Type B pancreatic cell (in vitro differentiated cells): Measurements from ENCODE around the gene HSD11B1L. TPM values are rescaled to one million over a fixed set of nuclear protein-coding genes. Genes with fewer than 3 reads are reported as not detected.

Experiments
- DNase-seq: peaks from one replicate; pipeline ENCODE4 v3.0.0; 2021; ENCODE audit warnings: mixed read lengths; ENCODE audit not compliant: unreplicated experiment; ENCODE audit errors: extremely low spot score
- H3K27ac Mint-ChIP-seq: 2 replicates; pipeline ENCODE4 v1.8.0; 2021; ENCODE audit warnings: mild to moderate bottlenecking, mixed read lengths
- H3K27me3 Mint-ChIP-seq: 2 replicates; pipeline ENCODE4 v1.8.0; 2021; ENCODE audit warnings: mixed read lengths
- H3K36me3 Mint-ChIP-seq: 2 replicates; pipeline ENCODE4 v1.8.0; 2021; ENCODE audit warnings: mixed read lengths
- H3K4me1 Mint-ChIP-seq: one replicate; pipeline ENCODE4 v1.8.0; 2021; ENCODE audit warnings: mixed read lengths; ENCODE audit not compliant: unreplicated experiment
- H3K4me3 Mint-ChIP-seq: 2 replicates; pipeline ENCODE4 v1.8.0; 2021; ENCODE audit warnings: mild to moderate bottlenecking, mixed read lengths
- H3K9me3 Mint-ChIP-seq: 2 replicates; pipeline ENCODE4 v1.8.0; 2021; ENCODE audit warnings: mixed read lengths
- total RNA-seq: library from RNA; stranded (reverse); gene quantifications from 2 replicates; pipeline ENCODE4 v1.2.1, GENCODE V29; 2021; ENCODE audit warnings: low replicate concordance
- TF ChIP-seq, protein P1 (sequence below): fragments of 200-600 bp; sonication (generic); conservative IDR thresholded peaks from 2 replicates; pipeline ENCODE4 v1.5.0; 2021; ENCODE audit warnings: antibody characterized with exemption, mild to moderate bottlenecking

HSD11B1L gene
- total RNA-seq, 1 donor from 2014 or later, result 11.0 TPM

DNA sequence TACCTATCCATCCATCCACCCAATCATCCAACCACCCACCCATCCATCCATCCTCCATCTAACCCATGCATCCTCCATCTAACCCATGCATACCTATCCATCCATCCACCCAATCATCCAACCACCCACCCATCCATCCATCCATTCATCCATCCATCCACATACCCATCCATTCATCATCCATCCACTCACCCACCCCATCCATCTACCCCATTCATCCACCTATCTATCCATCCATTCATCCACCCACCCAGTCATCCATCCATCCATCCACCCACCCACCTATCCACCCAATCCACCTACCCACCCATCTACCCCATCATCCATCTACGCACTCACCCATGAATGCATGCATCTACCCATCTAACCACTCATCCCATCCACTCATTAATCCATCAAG, 7.1 kb upstream of the HSD11B1L start:
- no peak overlapping the region for H3K27ac Mint-ChIP-seq
- H3K36me3 Mint-ChIP-seq, result no peaks in the 10 kb centered on the region
- no peaks in the 10 kb centered on the region for H3K9me3 Mint-ChIP-seq
- H3K4me3 Mint-ChIP-seq, result no peak overlapping the region
- TF ChIP-seq, protein P1, sequence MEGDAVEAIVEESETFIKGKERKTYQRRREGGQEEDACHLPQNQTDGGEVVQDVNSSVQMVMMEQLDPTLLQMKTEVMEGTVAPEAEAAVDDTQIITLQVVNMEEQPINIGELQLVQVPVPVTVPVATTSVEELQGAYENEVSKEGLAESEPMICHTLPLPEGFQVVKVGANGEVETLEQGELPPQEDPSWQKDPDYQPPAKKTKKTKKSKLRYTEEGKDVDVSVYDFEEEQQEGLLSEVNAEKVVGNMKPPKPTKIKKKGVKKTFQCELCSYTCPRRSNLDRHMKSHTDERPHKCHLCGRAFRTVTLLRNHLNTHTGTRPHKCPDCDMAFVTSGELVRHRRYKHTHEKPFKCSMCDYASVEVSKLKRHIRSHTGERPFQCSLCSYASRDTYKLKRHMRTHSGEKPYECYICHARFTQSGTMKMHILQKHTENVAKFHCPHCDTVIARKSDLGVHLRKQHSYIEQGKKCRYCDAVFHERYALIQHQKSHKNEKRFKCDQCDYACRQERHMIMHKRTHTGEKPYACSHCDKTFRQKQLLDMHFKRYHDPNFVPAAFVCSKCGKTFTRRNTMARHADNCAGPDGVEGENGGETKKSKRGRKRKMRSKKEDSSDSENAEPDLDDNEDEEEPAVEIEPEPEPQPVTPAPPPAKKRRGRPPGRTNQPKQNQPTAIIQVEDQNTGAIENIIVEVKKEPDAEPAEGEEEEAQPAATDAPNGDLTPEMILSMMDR, result no peak
- DNase-seq, result no peak
- H3K4me1 Mint-ChIP-seq, result no peaks in the 10 kb centered on the region
- H3K27me3 Mint-ChIP-seq, result no peaks in the 10 kb centered on the region

DNA sequence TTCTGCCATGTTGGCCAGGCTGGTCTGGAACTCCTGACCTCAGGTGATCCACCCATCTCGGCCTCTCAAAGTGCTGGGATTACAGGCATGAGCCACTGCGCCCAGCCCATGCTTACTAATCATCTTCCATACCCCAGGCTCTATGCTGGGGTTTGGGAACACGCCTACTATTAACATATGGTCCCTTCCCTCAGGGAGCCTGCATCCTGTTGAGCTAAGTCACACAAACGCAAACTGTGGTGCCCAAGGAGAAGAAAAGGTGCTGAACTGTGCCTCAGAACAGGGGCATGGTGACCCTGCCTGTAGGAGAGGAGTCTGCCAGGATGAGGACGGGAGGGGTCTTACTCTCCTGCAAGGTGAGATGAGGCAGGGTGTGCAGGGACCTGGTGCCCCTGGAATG, 6.1 kb upstream of the HSD11B1L start:
- H3K4me3 Mint-ChIP-seq, result no peak overlapping the region
- DNase-seq, result no peak
- H3K27ac Mint-ChIP-seq, result no peak overlapping the region

DNA sequence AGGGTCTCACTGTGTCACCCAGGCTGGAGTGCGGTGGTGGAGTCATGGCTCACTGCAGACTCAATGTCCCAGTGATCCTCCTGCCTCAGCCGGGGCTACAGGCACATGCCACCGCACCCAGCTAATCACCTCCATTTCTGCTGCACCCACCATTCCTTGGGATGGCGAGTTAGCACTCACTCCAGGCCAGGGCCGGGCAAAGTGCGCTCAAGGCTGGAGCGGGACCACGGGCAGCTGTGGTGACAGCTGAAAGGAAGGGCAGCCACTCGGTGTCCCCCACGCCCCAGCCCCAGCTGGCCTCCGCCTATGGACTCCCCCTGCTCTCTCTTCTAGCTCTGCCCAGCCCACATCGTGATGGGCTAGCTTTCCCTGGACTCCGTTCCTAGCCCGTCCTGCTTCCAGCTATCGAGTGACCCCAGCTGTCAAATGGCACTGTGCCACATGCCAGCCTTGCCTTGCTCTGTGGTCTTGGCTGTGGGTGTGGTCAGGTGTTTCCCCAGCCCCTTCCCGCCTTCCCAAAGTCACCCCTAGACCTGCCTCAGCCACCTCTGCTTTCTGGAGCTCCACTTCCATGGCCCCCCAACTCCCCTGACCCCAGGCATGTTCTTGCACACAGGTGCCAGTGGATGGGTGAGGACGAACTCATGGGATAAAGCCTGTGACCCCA, 4.6 kb upstream of the HSD11B1L start:
- peaks cover under 1% of the 10 kb centered on the region for H3K4me1 Mint-ChIP-seq
- peaks cover 3% of the 10 kb centered on the region for H3K27me3 Mint-ChIP-seq
- H3K9me3 Mint-ChIP-seq, result no peaks in the 10 kb centered on the region
- H3K4me3 Mint-ChIP-seq, result no peak overlapping the region
- H3K27ac Mint-ChIP-seq, result no peak overlapping the region
- TF ChIP-seq, protein P1, result no peak
- no peak for DNase-seq
- no peaks in the 10 kb centered on the region for H3K36me3 Mint-ChIP-seq

More for the DNA sequence above, 6.1 kb upstream of the HSD11B1L start:
- Mint-ChIP-seq H3K4me1 (no peaks in the 10 kb centered on the region), H3K36me3 (no peaks in the 10 kb centered on the region), H3K9me3 (no peaks in the 10 kb centered on the region), H3K27me3 (no peaks in the 10 kb centered on the region)
- TF ChIP-seq, protein P1, result no peak

DNA sequence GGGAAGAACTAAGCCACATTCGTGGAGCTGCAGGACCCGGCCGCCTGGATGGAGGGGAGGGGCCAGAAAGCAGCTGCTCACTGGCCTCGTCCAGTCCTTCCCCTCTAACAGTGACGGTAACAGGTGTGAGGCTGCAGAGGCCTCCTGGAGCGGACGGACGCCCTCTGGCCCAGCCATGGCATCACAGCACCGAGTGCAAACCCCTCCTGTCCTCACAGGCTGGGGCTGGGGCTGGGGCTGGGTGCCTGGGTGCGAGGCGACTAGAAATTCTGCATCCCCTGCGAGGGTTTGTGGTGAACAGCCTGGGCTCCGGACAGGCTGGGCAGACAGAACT, 4.1 kb upstream of the HSD11B1L start:
- no peaks in the 10 kb centered on the region for H3K9me3 Mint-ChIP-seq
- peaks cover 3% of the 10 kb centered on the region for H3K27me3 Mint-ChIP-seq
- no peaks in the 10 kb centered on the region for H3K36me3 Mint-ChIP-seq
- TF ChIP-seq, protein P1, result no peak
- H3K27ac Mint-ChIP-seq, result no peak overlapping the region
- no peak for DNase-seq
- H3K4me1 Mint-ChIP-seq, result peaks cover 5% of the 10 kb centered on the region
- H3K4me3 Mint-ChIP-seq, result no peak overlapping the region

DNA sequence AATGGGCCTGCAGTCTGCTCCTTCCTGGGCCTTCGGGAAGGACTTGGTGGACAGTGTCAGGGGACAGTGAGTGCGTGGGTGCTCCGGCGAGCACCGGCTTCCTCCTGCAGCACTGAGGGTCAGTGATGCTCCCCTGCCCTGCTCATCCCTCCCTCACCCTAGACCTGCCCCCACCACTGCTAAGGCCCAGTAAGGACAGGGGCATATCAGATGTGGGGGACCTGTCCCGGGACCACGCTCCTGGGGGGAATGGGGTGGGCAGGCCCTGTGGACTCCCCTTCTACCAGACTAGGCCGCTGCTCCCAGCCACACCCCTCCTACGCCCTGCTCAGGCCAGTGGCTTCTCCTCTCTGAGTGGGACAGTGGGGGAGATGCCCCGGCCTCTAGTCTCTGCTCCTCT, 3.7 kb upstream of the HSD11B1L start:
- no peak overlapping the region for H3K4me3 Mint-ChIP-seq
- peaks cover 3% of the 10 kb centered on the region for H3K27me3 Mint-ChIP-seq
- H3K4me1 Mint-ChIP-seq, result peaks cover 9% of the 10 kb centered on the region
- no peaks in the 10 kb centered on the region for H3K36me3 Mint-ChIP-seq
- DNase-seq, result no peak
- H3K9me3 Mint-ChIP-seq, result no peaks in the 10 kb centered on the region
- TF ChIP-seq, protein P1, result no peak
- H3K27ac Mint-ChIP-seq, result no peak overlapping the region

DNA sequence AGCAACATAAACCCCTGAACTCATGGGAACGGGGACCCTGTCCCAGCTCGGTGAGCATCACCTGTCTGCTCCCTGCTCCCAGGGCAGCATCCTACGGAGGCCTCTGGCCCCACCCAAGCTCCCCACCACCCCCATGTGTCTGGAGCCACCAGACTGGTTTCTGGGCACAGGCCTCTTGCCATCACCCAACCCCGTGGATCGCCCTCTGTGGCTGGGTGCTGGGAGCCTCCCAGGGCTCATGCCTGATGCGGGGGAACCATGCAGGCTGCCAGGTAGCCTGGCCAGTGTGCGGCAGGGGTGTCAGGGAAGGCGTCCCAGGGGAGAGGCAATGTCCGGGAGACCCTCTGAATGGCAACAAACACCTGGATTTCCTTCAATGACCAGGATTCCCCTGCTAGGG, 3.2 kb upstream of the HSD11B1L start:
- H3K9me3 Mint-ChIP-seq, result no peaks in the 10 kb centered on the region
- no peaks in the 10 kb centered on the region for H3K36me3 Mint-ChIP-seq
- peaks cover 3% of the 10 kb centered on the region for H3K27me3 Mint-ChIP-seq
- no peak overlapping the region for H3K27ac Mint-ChIP-seq
- no peak for DNase-seq
- H3K4me1 Mint-ChIP-seq, result peaks cover 9% of the 10 kb centered on the region
- TF ChIP-seq, protein P1, result no peak
- H3K4me3 Mint-ChIP-seq, result no peak overlapping the region
